ENCODE measurements around the gene ZNF335.

Gene ZNF335

GRCh38 chr20:45949542-45950329 is 22.3 kb downstream of the ZNF335 start:
- DNase-seq, result no peak

DNA sequence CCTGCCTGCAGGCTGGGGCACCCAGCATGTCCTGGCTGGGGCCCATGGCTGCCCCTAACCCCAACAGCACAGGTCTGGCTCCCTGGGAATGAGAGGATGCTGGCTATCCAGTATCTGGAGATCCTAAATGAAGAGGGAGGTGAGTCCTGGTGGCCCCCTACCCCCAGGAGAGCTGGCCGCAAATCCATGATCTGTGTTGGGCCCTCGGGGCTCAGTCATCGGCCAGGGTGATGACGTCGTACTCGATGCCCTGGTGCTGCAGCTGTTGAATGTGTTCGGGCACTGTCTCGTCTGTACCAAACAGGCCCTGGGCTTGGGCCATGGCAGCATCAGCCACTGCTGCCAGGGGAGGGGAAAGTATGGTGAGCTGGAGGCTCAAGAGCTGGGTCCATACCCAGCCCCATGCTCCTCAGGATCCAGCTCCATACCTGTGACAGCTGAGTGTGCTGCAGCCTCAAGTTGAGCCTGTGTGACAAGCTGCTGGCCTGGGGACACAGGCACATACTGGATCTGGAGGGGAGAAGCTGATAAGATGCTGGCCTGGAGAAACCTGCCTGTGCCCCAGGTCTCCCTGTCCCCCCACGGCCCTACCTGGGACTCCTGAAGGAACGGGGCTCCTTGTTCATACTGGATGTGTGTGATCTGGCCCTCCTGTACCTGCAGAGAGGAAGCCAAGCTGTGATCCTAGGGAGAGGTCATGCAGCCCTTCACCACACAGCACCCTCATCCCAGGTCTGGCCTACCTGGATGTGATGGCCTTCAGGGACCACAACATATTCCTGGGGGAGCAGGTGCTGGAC is 23.1 kb downstream of the ZNF335 start:
- DNase-seq, result no peak

DNA sequence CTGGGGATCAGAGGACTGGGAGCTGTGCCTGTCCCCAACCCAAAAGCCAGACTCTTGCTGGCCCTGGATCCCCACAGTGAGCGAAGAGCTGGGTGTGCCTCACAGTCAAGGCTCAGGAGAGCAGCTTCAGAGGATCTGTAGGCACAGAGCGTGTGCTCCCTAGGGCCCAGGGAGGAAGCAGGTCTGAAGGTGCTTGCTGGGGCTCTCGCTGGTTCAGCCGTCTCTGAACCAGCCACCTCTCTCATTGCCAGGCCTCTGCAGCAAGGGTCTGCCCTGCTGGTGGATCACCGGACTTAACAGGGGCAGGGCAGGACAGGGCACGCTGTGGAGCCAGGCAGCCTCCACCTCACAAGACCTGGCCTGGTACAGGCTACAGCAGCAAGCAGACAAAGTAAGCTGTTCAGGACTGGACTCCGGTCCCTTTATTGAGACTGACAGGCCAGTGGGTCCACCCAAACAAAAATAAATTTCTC is 23.7 kb downstream of the ZNF335 start:
- DNase-seq, result no peak

DNA sequence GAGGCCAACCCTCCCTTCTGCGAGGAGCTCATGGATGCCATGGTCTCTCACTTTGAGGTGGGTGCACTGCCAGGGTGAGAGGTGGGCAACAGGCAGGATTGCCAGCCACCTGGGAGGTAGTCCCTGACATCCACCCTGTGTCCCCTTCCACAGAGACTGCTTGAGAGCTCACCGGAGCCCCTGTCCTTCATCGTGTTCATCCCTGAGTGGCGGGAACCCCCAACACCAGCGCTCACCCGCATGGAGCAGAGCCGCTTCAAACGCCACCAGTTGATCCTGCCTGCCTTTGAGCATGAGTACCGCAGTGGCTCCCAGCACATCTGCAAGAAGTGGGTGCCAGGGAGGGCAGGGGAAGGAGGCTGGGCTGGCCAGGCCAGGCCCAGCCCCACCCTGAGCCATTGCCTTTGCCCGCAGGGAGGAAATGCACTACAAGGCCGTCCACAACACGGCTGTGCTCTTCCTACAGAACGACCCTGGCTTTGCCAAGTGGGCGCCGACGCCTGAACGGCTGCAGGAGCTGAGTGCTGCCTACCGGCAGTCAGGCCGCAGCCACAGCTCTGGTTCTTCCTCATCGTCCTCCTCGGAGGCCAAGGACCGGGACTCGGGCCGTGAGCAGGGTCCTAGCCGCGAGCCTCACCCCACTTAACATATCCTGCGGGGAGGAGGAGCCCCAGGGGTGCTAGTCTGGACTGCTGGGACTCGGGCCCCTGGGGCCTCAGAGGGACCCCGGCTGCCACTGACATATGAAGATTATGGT is 24.7 kb downstream of the ZNF335 start:
- DNase-seq, result no peak

GRCh38 chr20:45946149-45946970 is 25.6 kb downstream of the ZNF335 start:
- DNase-seq, result no peak

DNA sequence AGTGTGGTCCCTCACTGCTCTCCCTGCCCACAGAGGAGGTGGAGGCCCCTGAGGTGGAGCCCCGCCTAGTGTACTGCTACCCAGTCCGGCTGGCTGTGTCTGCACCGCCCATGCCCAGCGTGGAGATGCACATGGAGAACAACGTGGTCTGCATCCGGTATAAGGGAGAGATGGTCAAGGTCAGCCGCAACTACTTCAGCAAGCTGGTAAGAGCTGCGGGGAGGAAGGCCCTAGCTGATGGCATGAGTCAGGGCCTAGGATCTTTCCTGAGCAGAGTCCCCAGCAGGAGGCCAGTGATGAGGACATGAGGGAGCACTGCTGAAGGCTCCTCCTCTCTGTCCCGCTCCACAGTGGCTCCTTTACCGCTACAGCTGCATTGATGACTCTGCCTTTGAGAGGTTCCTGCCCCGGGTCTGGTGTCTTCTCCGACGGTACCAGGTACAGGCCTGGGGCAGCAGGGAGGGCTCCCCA is 26.3 kb downstream of the ZNF335 start:
- DNase-seq, result no peak

- no peak for DNase-seq
Measured at GRCh38 chr20:45944965-45945677, 26.9 kb downstream of the ZNF335 start.

- DNase-seq, result no peak
Measured at GRCh38 chr20:45944151-45944964, 27.6 kb downstream of the ZNF335 start.

DNA sequence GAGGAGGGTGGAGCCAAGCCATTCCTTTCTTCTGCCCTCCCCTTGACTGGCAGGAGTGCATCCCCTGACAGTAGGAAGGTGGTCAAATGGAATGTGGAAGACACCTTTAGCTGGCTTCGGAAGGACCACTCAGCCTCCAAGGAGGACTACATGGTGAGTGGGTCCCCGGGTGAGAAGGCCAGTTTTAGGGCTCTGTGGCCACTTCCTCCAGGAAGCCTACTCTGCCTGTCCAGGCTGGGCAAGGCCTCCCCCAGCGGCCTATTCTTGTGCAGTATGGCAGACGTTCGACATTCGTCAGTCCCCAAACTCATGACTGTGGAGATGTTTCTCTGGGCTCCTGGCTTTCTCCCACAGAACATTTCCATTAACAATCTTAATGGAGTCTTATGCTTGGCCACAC is 28.4 kb downstream of the ZNF335 start:
- no peak for DNase-seq

GRCh38 chr20:45940469-45940868 is 31.5 kb downstream of the ZNF335 start:
- DNase-seq, result no peak

GRCh38 chr20:45940053-45940452 is 31.9 kb downstream of the ZNF335 start:
- DNase-seq, result no peak

GRCh38 chr20:45938727-45939438 is 33.1 kb downstream of the ZNF335 start:
- no peak for DNase-seq

GRCh38 chr20:45937765-45938164 is 34.2 kb downstream of the ZNF335 start:
- DNase-seq, result no peak

- no peak for DNase-seq
Measured at GRCh38 chr20:45935416-45936046, 36.5 kb downstream of the ZNF335 start.

- DNase-seq, result peak; percentile 95
Measured at GRCh38 chr20:45934586-45935415, 37.2 kb downstream of the ZNF335 start, which contains the start of gene PCIF1. Gene PCIF1 (plus strand): TSS chr20:45934683. CDS start chr20:45939000, 4,317 bp downstream.

GRCh38 chr20:45934046-45934585 is 37.9 kb downstream of the ZNF335 start:
- peak; percentile 77 for DNase-seq

- peak; percentile 96 for DNase-seq
Measured at GRCh38 chr20:45933266-45934045, 38.5 kb downstream of the ZNF335 start.

All from COR-L47 (cell line).